ENCODE measurements around the gene PCDHA13.
"Not testable (repeated sequence)": the region's sequence is repeated elsewhere in the genome, so short reads cannot be mapped to it uniquely, and the experiment has no call there.

Gene PCDHA13

GRCh38 chr5:140875085-140876065, 6.5 kb upstream of the PCDHA13 start, which contains the start of gene PCDHA12:
TSS of gene PCDHA12 (plus strand) at chr5:140875308. CDS start at chr5:140875473, 165 bp downstream.
- Histone ChIP-seq H3K9me3 (peaks cover 40% of the 10 kb centered on the region), H3K36me3 (no peaks in the 10 kb centered on the region), H3K27ac (no peak within 1 kb of the TSS), H3K4me1 (no peaks in the 10 kb centered on the region), H3K4me2 (no peak within 1 kb of the TSS), H4K20me1 (no peaks in the 10 kb centered on the region), H3K27me3 (no peaks in the 10 kb centered on the region), H3K9ac (no peak within 1 kb of the TSS), H3K4me3 (no peak within 1 kb of the TSS)
- TF ChIP-seq Cebpa-rat (IDR thresholded peaks at IDR 0.05): no peak

- H3K4me3 ChIP-seq, H3K4me2 ChIP-seq, H3K4me1 ChIP-seq, H3K27me3 ChIP-seq, H4K20me1 ChIP-seq, H3K36me3 ChIP-seq, H3K9ac ChIP-seq, H3K27ac ChIP-seq: not testable (repeated sequence)
- peaks cover 31% of the 10 kb centered on the region for H3K9me3 ChIP-seq
Observed at GRCh38 chr5:140876541-140877261, 5.2 kb upstream of the PCDHA13 start.

DNA sequence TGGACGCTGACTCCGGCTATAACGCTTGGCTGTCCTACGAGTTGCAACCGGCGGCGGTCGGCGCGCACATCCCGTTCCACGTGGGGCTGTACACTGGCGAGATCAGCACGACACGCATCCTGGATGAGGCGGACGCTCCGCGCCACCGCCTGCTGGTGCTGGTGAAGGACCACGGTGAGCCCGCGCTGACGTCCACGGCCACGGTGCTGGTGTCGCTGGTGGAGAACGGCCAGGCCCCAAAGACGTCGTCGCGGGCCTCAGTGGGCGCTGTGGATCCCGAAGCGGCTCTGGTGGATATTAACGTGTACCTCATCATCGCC, 4.7 kb upstream of the PCDHA13 start:
- no peaks in the 10 kb centered on the region for H3K27me3 ChIP-seq
- no peaks in the 10 kb centered on the region for H3K36me3 ChIP-seq

DNA sequence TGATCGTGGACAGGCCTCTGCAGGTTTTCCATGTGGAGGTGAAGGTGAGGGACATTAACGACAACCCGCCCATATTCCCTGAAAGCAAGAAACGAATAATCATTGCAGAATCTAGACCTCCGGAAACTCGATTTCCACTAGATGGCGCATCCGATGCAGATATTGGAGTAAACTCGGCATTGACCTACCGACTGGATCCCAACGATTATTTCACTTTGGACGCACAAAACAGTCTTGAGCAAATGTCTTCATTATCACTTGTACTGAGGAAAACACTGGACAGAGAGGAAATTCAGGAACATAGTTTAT, 621 bp downstream of the PCDHA13 start:
- Histone ChIP-seq H3K4me2 (no peak overlapping the region), H3K4me1 (no peaks in the 10 kb centered on the region), H3K27me3 (no peaks in the 10 kb centered on the region), H3K27ac (no peak overlapping the region), H4K20me1 (no peaks in the 10 kb centered on the region), H3K9ac (no peak overlapping the region), H3K36me3 (no peaks in the 10 kb centered on the region), H3K9me3 (peaks cover 30% of the 10 kb centered on the region), H3K4me3 (no peak overlapping the region)
- no peak for TF ChIP-seq Cebpa-rat (IDR thresholded peaks at IDR 0.05)

More for the DNA sequence above, 4.7 kb upstream of the PCDHA13 start:
- peaks cover 33% of the 10 kb centered on the region for H3K9me3 ChIP-seq
- H3K4me1 ChIP-seq: no peaks in the 10 kb centered on the region
- no peaks in the 10 kb centered on the region for H4K20me1 ChIP-seq
- no peak overlapping the region for H3K27ac ChIP-seq
- H3K4me2 ChIP-seq: no peak overlapping the region
- TF ChIP-seq Cebpa-rat (IDR thresholded peaks at IDR 0.05): no peak
- H3K9ac ChIP-seq: no peak overlapping the region
- H3K4me3 ChIP-seq: no peak overlapping the region

GRCh38 chr5:140883373-140883772, 1.4 kb downstream of the PCDHA13 start:
- Histone ChIP-seq H3K27me3 (no peaks in the 10 kb centered on the region), H3K9me3 (peaks cover 29% of the 10 kb centered on the region)

DNA sequence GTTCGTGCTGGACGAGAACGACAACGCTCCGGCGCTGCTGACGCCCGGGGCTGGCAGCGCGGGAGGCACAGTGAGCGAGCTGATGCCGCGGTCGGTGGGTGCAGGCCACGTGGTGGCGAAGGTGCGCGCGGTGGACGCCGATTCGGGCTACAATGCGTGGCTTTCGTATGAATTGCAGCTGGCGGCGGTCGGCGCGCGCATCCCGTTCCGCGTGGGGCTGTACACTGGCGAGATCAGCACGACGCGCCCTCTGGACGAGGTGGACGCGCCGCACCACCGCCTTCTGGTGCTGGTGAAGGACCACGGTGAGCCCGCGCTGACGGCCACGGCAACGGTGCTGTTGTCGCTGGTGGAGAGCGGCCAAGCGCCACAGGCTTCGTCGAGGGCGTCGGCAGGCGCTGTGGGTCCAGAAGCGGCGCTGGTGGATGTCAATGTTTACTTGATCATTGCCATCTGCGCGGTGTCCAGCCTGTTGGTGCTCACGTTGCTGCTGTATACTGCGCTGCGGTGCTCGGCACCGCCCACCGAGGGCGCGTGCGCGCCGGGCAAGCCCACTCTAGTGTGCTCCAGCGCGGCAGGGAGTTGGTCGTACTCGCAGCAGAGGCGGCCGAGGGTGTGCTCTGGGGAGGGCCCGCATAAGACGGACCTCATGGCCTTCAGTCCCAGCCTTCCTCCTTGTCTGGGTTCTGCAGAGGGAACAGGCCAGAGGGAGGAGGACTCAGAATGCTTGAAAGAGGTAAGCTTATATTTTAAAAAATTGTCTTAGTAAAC, 2.2 kb downstream of the PCDHA13 start:
- no peak overlapping the region for H3K4me2 ChIP-seq
- no peaks in the 10 kb centered on the region for H3K36me3 ChIP-seq
- H3K4me3 ChIP-seq: no peak overlapping the region
- TF ChIP-seq Cebpa-rat (IDR thresholded peaks at IDR 0.05): no peak
- H4K20me1 ChIP-seq: no peaks in the 10 kb centered on the region
- no peak overlapping the region for H3K27ac ChIP-seq
- no peak overlapping the region for H3K9ac ChIP-seq
- peaks cover 29% of the 10 kb centered on the region for H3K9me3 ChIP-seq
- no peaks in the 10 kb centered on the region for H3K27me3 ChIP-seq
- no peaks in the 10 kb centered on the region for H3K4me1 ChIP-seq

More at GRCh38 chr5:140883373-140883772, 1.4 kb downstream of the PCDHA13 start:
- no peak overlapping the region for H3K4me3 ChIP-seq
- no peak overlapping the region for H3K4me2 ChIP-seq
- no peak overlapping the region for H3K27ac ChIP-seq
- no peaks in the 10 kb centered on the region for H3K36me3 ChIP-seq
- no peak for TF ChIP-seq Cebpa-rat (IDR thresholded peaks at IDR 0.05)
- H3K9ac ChIP-seq: no peak overlapping the region
- no peaks in the 10 kb centered on the region for H3K4me1 ChIP-seq
- no peaks in the 10 kb centered on the region for H4K20me1 ChIP-seq

DNA sequence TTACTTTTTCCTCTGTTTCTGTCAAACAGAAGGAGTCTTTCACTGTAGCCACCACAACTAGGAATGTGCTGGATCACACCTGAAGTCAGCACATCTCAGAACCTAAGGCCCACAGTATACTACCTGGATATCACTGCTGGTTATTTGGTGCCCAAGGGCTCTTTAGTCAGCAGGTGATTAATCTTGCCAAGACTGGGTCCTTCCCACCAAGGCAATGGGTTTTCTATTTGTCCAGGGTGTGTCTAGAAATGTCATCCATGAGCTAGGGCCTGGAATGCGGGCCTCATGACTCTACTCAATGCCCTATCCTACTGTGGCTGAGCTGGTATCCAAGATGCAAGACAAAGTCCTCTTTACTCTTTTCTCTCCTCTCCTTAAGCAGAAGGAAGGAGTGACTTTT, 34.4 kb downstream of the PCDHA13 start:
- no peaks in the 10 kb centered on the region for H3K36me3 ChIP-seq
- H4K20me1 ChIP-seq: no peaks in the 10 kb centered on the region
- H3K4me3 ChIP-seq: no peak overlapping the region
- H3K27me3 ChIP-seq: no peaks in the 10 kb centered on the region
- H3K27ac ChIP-seq: no peak overlapping the region
- no peak for TF ChIP-seq Cebpa-rat (IDR thresholded peaks at IDR 0.05)
- no peak overlapping the region for H3K9ac ChIP-seq
- no peak overlapping the region for H3K4me2 ChIP-seq
- H3K9me3 ChIP-seq: peaks cover 15% of the 10 kb centered on the region
- H3K4me1 ChIP-seq: no peaks in the 10 kb centered on the region

DNA sequence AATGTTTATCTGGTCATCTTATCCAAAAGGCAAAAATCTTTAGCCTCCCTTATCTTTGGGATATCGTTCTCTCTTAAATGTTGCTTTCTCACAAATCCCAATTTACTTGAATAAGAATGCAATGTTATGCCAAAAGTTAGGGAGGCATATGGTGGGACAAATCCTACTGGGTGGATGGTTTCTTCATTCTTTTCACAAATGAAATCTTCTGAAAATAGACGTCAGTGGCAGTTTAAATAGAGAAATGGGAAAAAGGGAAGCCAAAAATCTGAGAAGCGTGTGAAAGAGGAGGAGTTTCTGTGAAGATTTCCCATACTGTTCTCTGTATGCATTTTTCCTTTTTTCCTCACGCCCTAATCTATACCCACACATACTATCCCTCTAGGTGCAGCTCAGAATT, 41.7 kb downstream of the PCDHA13 start:
- Histone ChIP-seq H3K4me3 (no peak overlapping the region), H3K36me3 (no peaks in the 10 kb centered on the region), H3K4me2 (no peak overlapping the region), H3K4me1 (no peaks in the 10 kb centered on the region), H3K27ac (no peak overlapping the region), H3K9me3 (peaks cover 25% of the 10 kb centered on the region), H4K20me1 (no peaks in the 10 kb centered on the region), H3K9ac (no peak overlapping the region), H3K27me3 (no peaks in the 10 kb centered on the region)
- TF ChIP-seq Cebpa-rat (IDR thresholded peaks at IDR 0.05): no peak

- Histone ChIP-seq H3K36me3 (no peaks in the 10 kb centered on the region), H3K4me1 (no peaks in the 10 kb centered on the region), H3K9ac (no peak within 1 kb of the TSS), H3K27me3 (no peaks in the 10 kb centered on the region), H3K27ac (no peak within 1 kb of the TSS), H4K20me1 (no peaks in the 10 kb centered on the region), H3K9me3 (peaks cover 25% of the 10 kb centered on the region), H3K4me2 (no peak within 1 kb of the TSS), H3K4me3 (0 out of 2 replicates have a peak within 1 kb of the TSS, but pooled peaks have one; percentile 25)
- TF ChIP-seq Cebpa-rat (IDR thresholded peaks at IDR 0.05): no peak
Observed at GRCh38 chr5:140925806-140926442, 44.0 kb downstream of the PCDHA13 start, which contains the start of gene PCDHAC1. TSS of gene PCDHAC1 (plus strand) at chr5:140926299. CDS start at chr5:140926893, 594 bp downstream.

All from BLaER1 (cell line).